Mesodermal cell (in vitro differentiated cells): ENCODE measurements around the gene MED12.

Experiments used
- H3K27ac ChIP-seq: 2 replicates; pipeline ENCODE4 v1.7.0; 2013; ENCODE audit warnings: mild to moderate bottlenecking, low read depth, low read length, moderate library complexity; ENCODE audit not compliant: severe bottlenecking
- H3K36me3 ChIP-seq: 2 replicates; pipeline ENCODE4 v1.7.1; 2013; ENCODE audit warnings: mild to moderate bottlenecking, low read length, moderate library complexity; ENCODE audit not compliant: control insufficient read depth, insufficient read depth
- H3K4me1 ChIP-seq: one replicate; pipeline ENCODE4 v1.7.1; 2013; ENCODE audit warnings: mild to moderate bottlenecking, low read length; ENCODE audit not compliant: insufficient read depth, control insufficient read depth, poor library complexity, severe bottlenecking
- H3K4me3 ChIP-seq: 2 replicates; pipeline ENCODE4 v1.7.0; 2013; ENCODE audit warnings: low read length, control low read depth, mild to moderate bottlenecking; ENCODE audit not compliant: insufficient read depth, poor library complexity, severe bottlenecking; ENCODE audit errors: extremely low read depth
- H3K9me3 ChIP-seq: 2 replicates; pipeline ENCODE4 v1.7.1; 2013; ENCODE audit warnings: mild to moderate bottlenecking, low read length, moderate library complexity; ENCODE audit not compliant: control insufficient read depth
- WGBS, 2 experiments: methylation state at CpG; one replicate each; pipeline ENCODE4 v1.1.5; 2013; ENCODE audit warnings: missing lambda C conversion rate in 2 of 2; ENCODE audit not compliant: insufficient coverage in 2 of 2; 5-methylcytosine and 5-hydroxymethylcytosine counted together

Gene MED12

DNA sequence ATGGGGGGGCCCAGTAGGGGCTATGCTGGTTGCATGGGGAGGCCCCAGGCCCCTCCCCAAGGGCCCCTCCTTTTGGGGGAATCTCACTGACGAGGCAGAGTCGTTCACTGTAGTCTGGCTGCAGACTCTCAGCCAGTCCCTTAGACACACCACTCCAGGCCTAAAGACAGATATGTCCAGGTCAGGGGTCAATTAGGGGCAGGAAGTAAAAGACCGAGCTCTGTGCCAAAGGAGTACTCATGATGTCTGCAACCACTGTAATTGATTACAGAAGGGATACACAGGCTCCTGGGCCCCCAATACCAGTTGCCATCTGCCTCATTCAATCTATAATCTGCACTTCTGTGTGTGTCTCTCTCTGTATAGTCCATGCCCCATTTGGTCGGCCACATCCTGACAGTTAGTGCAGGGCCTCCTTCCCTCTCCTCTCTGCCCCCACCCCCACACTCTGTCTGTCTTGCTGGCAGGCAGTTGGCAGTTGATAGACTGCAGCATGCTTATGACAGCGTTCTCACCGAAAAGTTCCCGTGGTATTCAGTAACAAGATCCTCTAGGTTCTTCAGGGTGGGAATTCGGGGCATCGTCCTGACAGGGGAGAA, 10.5 kb upstream of the MED12 start:
- H3K4me1 ChIP-seq: peaks cover 20% of the 10 kb centered on the region
- H3K4me3 ChIP-seq: no peak overlapping the region
- no peaks in the 10 kb centered on the region for H3K9me3 ChIP-seq
- 58% methylated on average over 5 of the region's 9 CpGs; no CpG with 5 or more reads in 1 of the 2 experiments for WGBS, 2 experiments
- H3K36me3 ChIP-seq: no peaks in the 10 kb centered on the region
- H3K27ac ChIP-seq: peak overlapping the region; percentile 36

- H3K4me3 ChIP-seq: no peak overlapping the region
- H3K27ac ChIP-seq: no peak overlapping the region
- WGBS, 2 experiments: no CpG with 5 or more reads among the region's 6 CpGs
- peaks cover 14% of the 10 kb centered on the region for H3K4me1 ChIP-seq
- H3K9me3 ChIP-seq: no peaks in the 10 kb centered on the region
- no peaks in the 10 kb centered on the region for H3K36me3 ChIP-seq
These were observed 9.3 kb upstream of the MED12 start for GRCh38 chrX:71109051-71109450.

GRCh38 chrX:71111141-71111843, 7.1 kb upstream of the MED12 start, which contains the start of gene IL2RG:
Gene IL2RG, minus strand, starts transcription at chrX:71111577. Its CDS starts 38 bp downstream, at chrX:71111539.
- Histone ChIP-seq H3K36me3 (no peaks in the 10 kb centered on the region), H3K27ac (no peak within 1 kb of the TSS), H3K9me3 (no peaks in the 10 kb centered on the region), H3K4me1 (peaks cover 7% of the 10 kb centered on the region), H3K4me3 (no peak within 1 kb of the TSS)
- no CpG with 5 or more reads among the region's 8 CpGs for WGBS, 2 experiments

DNA sequence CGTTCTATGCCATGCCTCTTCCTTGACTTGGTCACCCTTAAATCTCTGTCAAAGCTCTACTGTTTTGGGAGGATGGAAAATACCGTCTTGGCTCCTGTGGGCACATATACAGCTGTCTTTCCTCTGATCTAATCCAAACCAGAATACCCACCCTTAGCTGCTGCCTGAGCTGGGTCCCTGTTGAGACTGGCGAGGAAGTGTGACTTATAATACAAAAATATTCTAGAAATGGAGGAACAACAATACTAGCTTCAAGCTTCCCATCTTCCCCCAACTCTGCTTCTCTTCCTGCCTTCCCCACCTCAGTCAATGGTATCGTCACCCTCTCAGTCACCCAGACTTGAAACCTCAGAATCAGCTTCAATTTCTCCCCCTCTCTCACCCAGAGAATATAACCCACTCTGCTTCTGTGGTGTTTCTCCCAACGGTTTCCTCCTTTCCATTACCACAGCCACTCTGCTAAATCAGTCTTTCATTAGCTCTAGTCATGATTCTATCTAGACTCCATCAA, 6.4 kb upstream of the MED12 start:
- Histone ChIP-seq H3K9me3 (no peaks in the 10 kb centered on the region), H3K4me3 (no peak overlapping the region), H3K4me1 (peaks cover 7% of the 10 kb centered on the region), H3K36me3 (no peaks in the 10 kb centered on the region), H3K27ac (no peak overlapping the region)
- WGBS, 2 experiments: 80 to 81% methylated on average over 2 of the region's 5 CpGs

DNA sequence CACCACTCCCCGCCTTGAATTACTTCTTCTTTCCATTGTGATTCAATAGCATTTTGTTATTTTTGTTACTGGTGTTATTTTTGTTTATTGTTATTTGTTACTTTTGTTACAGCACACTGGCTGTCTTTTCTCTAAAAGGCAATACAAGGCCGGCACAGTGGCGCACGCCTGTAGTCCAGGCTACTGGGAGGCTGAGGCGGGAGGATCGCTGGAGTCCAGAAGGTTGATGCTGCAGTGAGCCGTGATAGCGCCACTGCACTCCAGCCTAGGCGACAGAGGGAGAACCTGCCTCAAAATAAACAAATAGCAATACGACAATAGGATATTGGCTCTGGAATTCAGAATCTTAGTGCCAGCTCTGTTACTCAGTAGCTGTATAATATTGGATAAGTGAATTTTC, 1.0 kb upstream of the MED12 start:
- H3K4me3 ChIP-seq: no peak overlapping the region
- 100% methylated on average over 5 of the region's 10 CpGs; no CpG with 5 or more reads in 1 of the 2 experiments for WGBS, 2 experiments
- H3K9me3 ChIP-seq: no peaks in the 10 kb centered on the region
- peaks cover 6% of the 10 kb centered on the region for H3K4me1 ChIP-seq
- peaks cover 26% of the 10 kb centered on the region for H3K36me3 ChIP-seq
- H3K27ac ChIP-seq: no peak overlapping the region

DNA sequence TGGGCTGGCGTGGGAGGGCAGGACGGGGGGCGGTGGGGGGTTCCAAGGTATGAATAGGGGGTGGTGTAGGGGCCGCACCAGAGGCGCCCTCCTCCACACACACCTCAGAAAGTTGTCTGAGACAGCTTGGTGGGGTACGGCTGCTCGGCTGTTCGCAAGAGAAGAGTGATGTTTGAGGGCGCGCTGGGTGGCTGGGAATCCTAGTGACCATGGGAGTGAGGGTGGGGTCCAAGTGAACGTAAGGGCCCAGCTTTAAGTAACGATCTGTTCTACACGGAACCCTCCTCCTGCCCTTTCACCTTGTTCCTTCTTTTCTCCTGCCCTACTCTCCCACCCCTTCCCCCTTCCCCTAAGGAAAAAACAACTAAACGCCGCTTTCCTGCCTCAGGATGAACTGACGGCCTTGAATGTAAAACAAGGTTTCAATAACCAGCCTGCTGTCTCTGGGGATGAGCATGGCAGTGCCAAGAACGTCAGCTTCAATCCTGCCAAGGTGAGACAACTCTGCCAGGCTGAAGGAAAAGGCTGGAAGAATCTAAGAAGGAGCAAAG, 664 bp downstream of the MED12 start:
- Histone ChIP-seq H3K36me3 (peaks cover 43% of the 10 kb centered on the region), H3K9me3 (no peaks in the 10 kb centered on the region), H3K4me1 (peaks cover 6% of the 10 kb centered on the region), H3K27ac (no peak overlapping the region), H3K4me3 (peak overlapping the region; percentile 57)
- WGBS, 2 experiments: 0% methylated on average over 1 to 3 of the region's 17 CpGs

- 90 to 93% methylated on average over 4 to 6 of the region's 12 CpGs for WGBS, 2 experiments
- Histone ChIP-seq H3K9me3 (no peaks in the 10 kb centered on the region), H3K27ac (peak overlapping the region; percentile 69), H3K4me3 (no peak overlapping the region), H3K4me1 (peaks cover 13% of the 10 kb centered on the region), H3K36me3 (peaks cover 80% of the 10 kb centered on the region)
These were observed 9.9 kb downstream of the MED12 start for GRCh38 chrX:71128166-71128833.

DNA sequence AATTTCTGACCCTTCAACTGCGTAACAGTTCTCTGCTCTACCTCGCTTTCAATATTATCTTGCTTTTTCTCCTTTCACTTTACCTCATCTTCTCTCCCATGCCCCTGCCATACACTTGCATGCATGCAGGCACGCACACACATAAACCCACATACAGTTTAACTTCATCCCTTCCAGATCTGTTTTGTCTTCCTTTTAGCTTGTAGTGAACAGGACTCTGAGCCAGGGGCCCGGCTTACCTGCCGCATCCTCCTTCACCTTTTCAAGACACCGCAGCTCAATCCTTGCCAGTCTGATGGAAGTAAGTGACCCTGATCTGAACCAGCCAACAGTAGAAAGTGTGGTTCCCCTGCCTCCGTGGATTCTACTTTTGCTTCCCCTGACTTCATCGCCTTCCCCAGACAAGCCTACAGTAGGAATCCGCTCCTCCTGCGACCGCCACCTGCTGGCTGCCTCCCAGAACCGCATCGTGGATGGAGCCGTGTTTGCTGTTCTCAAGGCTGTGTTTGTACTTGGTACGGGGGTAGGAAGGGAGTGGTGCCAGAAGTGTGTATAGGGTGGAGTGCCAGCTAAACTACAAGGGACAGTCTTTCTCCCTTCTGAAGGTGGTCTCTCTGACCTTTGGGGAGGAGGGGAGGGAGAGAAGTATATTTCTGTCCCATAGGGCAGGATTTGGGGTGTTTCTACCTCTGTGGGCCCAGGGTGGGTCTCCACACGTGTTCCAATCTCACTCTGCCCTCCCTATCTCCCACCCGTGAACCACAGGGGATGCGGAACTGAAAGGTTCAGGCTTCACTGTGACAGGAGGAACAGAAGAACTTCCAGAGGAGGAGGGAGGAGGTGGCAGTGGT, 10.7 kb downstream of the MED12 start:
- H3K4me3 ChIP-seq: no peak overlapping the region
- H3K9me3 ChIP-seq: no peaks in the 10 kb centered on the region
- H3K36me3 ChIP-seq: peaks cover 77% of the 10 kb centered on the region
- peaks cover 13% of the 10 kb centered on the region for H3K4me1 ChIP-seq
- H3K27ac ChIP-seq: peak overlapping the region; percentile 69
- WGBS, 2 experiments: 61 to 67% methylated on average over 6 to 7 of the region's 18 CpGs

- H3K36me3 ChIP-seq: peaks cover 78% of the 10 kb centered on the region
- WGBS, 2 experiments: 100% methylated on average over 2 of the region's 4 CpGs; no CpG with 5 or more reads in 1 of the 2 experiments
- H3K27ac ChIP-seq: no peak overlapping the region
- H3K4me1 ChIP-seq: peaks cover 13% of the 10 kb centered on the region
- no peak overlapping the region for H3K4me3 ChIP-seq
- H3K9me3 ChIP-seq: no peaks in the 10 kb centered on the region
These were observed 13.1 kb downstream of the MED12 start for GRCh38 chrX:71131510-71131909.

DNA sequence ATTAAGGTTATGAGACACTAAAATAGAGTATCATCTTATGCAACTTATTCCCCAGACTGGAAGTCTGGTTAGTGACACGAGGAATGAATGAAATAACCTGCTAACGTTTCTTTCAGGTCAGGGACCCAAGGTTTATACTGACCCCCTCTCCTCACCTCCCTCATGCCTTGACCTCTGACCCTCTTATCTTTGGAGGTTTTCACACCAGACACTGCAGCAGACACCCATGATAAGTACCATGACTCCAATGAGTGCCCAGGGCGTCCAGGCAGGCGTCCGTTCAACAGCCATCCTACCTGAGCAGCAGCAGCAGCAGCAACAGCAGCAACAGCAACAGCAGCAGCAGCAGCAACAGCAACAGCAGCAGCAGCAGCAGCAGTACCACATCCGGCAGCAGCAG, 22.0 kb downstream of the MED12 start:
- peaks cover 56% of the 10 kb centered on the region for H3K36me3 ChIP-seq
- no peak overlapping the region for H3K27ac ChIP-seq
- 84 to 95% methylated on average over 3 to 4 of the region's 6 CpGs for WGBS, 2 experiments
- H3K4me3 ChIP-seq: no peak overlapping the region
- H3K4me1 ChIP-seq: no peaks in the 10 kb centered on the region
- H3K9me3 ChIP-seq: no peaks in the 10 kb centered on the region
